Measurements from ENCODE around the gene DUSP10.

- TF ChIP-seq EZH2 (IDR thresholded peaks at IDR 0.05; ENCODE audit: borderline replicate concordance, low read length) (no peak), CTCF (IDR thresholded peaks at IDR 0.05; ENCODE audit: low read length) (no peak)
Measured at GRCh38 chr1:221736714-221737113, 5.2 kb downstream of the DUSP10 start.

Data from OCI-LY1 (cell line).